MCF 10A (cell line): ENCODE results near the gene GPR152. TPM values are rescaled to one million over a fixed set of nuclear protein-coding genes. Genes with fewer than 3 reads are reported as not detected.

Experiments
- BruUV-seq: library from RNA; stranded (reverse); fragments of 400-500 nt; replicated peaks from 2 replicates; lab custom pipeline; 2021; lab: Mats Ljungman, UMichigan
- CTCF ChIA-PET: fragments of 300-600 bp; sonication (Branson Sonifier 250); formaldehyde crosslinking; extraction: SDS; loops from one replicate; lab custom pipeline; 2021; ENCODE audit warnings: antibody characterized with exemption, inconsistent platforms; lab: Yijun Ruan, JAX
- POLR2A ChIA-PET: fragments of 300-600, 350-650 bp; sonication (Branson Sonifier 250); formaldehyde crosslinking; extraction: SDS; loops from one replicate; lab custom pipeline; 2020; ENCODE audit warnings: antibody characterized with exemption, inconsistent platforms; lab: Yijun Ruan, JAX
- DNase-seq: peaks from one replicate; pipeline ENCODE4 v3.0.0-alpha.2; 2018; ENCODE audit not compliant: unreplicated experiment
- H3K27ac Mint-ChIP-seq: one replicate; pipeline ENCODE4 v1.8.0; 2022; ENCODE audit warnings: mild to moderate bottlenecking, low read depth, mixed read lengths; ENCODE audit not compliant: unreplicated experiment
- H3K27me3 Mint-ChIP-seq: one replicate; pipeline ENCODE4 v1.8.0; 2022; ENCODE audit warnings: mixed read lengths; ENCODE audit not compliant: insufficient read depth, unreplicated experiment
- H3K36me3 Mint-ChIP-seq: one replicate; pipeline ENCODE4 v1.8.0; 2022; ENCODE audit warnings: mild to moderate bottlenecking, moderate library complexity, mixed read lengths; ENCODE audit not compliant: insufficient read depth, unreplicated experiment
- H3K4me1 Mint-ChIP-seq: one replicate; pipeline ENCODE4 v1.8.0; 2022; ENCODE audit warnings: mixed read lengths; ENCODE audit not compliant: insufficient read depth, unreplicated experiment
- H3K4me3 Mint-ChIP-seq: one replicate; pipeline ENCODE4 v1.8.0; 2022; ENCODE audit warnings: mild to moderate bottlenecking, moderate library complexity, mixed read lengths; ENCODE audit not compliant: unreplicated experiment
- H3K9me3 Mint-ChIP-seq: one replicate; pipeline ENCODE4 v1.8.0; 2022; ENCODE audit warnings: mixed read lengths; ENCODE audit not compliant: unreplicated experiment
- CTCF ChIP-seq: fragments of 200-600 bp; IDR thresholded peaks from one replicate; pipeline ENCODE4 v1.8.0; 2022; ENCODE audit warnings: antibody characterized with exemption, mild to moderate bottlenecking; ENCODE audit not compliant: unreplicated experiment
- intact Hi-C: fragments of 100-400 bp; cut with micrococcal nuclease; formaldehyde crosslinking; loops from 2 replicates; pipeline ENCODE4 v1.14.1; 2022
- total RNA-seq: library from RNA; stranded (reverse); gene quantifications from 2 replicates; pipeline ENCODE4 v1.2.3, GENCODE V29; 2022

The GPR152 gene
- total RNA-seq, 1 experiment from 2014 or later = not detected

- H3K27ac Mint-ChIP-seq = no peak overlapping the region
- TF ChIP-seq CTCF = no peak
- DNase-seq = no peak
- no peaks in the 10 kb centered on the region for H3K27me3 Mint-ChIP-seq
- no peak overlapping the region for H3K4me3 Mint-ChIP-seq
- POLR2A ChIA-PET = no interaction called here
- intact Hi-C loops = no loop called here
- H3K9me3 Mint-ChIP-seq = no peaks in the 10 kb centered on the region
- no peaks in the 10 kb centered on the region for H3K4me1 Mint-ChIP-seq
- no TSS peak for BruUV-seq
- H3K36me3 Mint-ChIP-seq = peaks cover 24% of the 10 kb centered on the region
- CTCF ChIA-PET = no interaction called here
Observed at GRCh38 chr11:67493548-67494370, 41.2 kb upstream of the GPR152 start.

- intact Hi-C loops = no loop called here
- BruUV-seq = no TSS peak
- H3K36me3 Mint-ChIP-seq = peaks cover 32% of the 10 kb centered on the region
- H3K27ac Mint-ChIP-seq = no peak overlapping the region
- no peak overlapping the region for H3K4me3 Mint-ChIP-seq
- H3K4me1 Mint-ChIP-seq = no peaks in the 10 kb centered on the region
- ChIA-PET CTCF (no interaction called here), POLR2A (interaction anchor here (0.5 to 1.1 kb wide), 4 partner anchors 8 to 189 kb away, joined by 3 to 4 read pairs (median 3); partner anchors contain the start of genes AIP and SSH3)
- no peak for TF ChIP-seq CTCF
- H3K9me3 Mint-ChIP-seq = no peaks in the 10 kb centered on the region
- no peak for DNase-seq
- H3K27me3 Mint-ChIP-seq = no peaks in the 10 kb centered on the region
Observed at GRCh38 chr11:67492801-67493547, 40.4 kb upstream of the GPR152 start.

GRCh38 chr11:67492069-67492727 lies 39.7 kb upstream of the GPR152 start:
- no peaks in the 10 kb centered on the region for H3K9me3 Mint-ChIP-seq
- H3K27ac Mint-ChIP-seq = no peak overlapping the region
- no TSS peak for BruUV-seq
- POLR2A ChIA-PET = interaction anchor here (0.5 to 1.4 kb wide), 5 partner anchors 9 to 189 kb away, joined by 3 to 4 read pairs (median 3); partner anchors contain the start of genes AIP and SSH3
- intact Hi-C loops = no loop called here
- DNase-seq = no peak
- no peak overlapping the region for H3K4me3 Mint-ChIP-seq
- no peaks in the 10 kb centered on the region for H3K4me1 Mint-ChIP-seq
- no peaks in the 10 kb centered on the region for H3K27me3 Mint-ChIP-seq
- CTCF ChIA-PET = no interaction called here
- H3K36me3 Mint-ChIP-seq = peaks cover 40% of the 10 kb centered on the region
- no peak for TF ChIP-seq CTCF
